ENCODE data around the gene GABRG3.

The GABRG3 gene

GRCh38 chr15:27127815-27128570, 157.0 kb downstream of the GABRG3 start:
- in situ Hi-C loops (cut with MboI; ENCODE audit: low pct_unique_long_range_greater_than_20kb, low sequenced_read_pairs, unreplicated experiment) = no loop called here
- no peak for DNase-seq (ENCODE audit: low spot score)
- no peak for TF ChIP-seq CTCF (IDR thresholded peaks at IDR 0.05; ENCODE audit: extremely low read depth, insufficient read depth, missing control alignments)

GRCh38 chr15:27133249-27133648, 162.3 kb downstream of the GABRG3 start:
- DNase-seq (ENCODE audit: low spot score) = no peak
- in situ Hi-C loops (cut with MboI; ENCODE audit: low pct_unique_long_range_greater_than_20kb, low sequenced_read_pairs, unreplicated experiment) = no loop called here
- TF ChIP-seq CTCF (IDR thresholded peaks at IDR 0.05; ENCODE audit: extremely low read depth, insufficient read depth, missing control alignments) = no peak

DNA sequence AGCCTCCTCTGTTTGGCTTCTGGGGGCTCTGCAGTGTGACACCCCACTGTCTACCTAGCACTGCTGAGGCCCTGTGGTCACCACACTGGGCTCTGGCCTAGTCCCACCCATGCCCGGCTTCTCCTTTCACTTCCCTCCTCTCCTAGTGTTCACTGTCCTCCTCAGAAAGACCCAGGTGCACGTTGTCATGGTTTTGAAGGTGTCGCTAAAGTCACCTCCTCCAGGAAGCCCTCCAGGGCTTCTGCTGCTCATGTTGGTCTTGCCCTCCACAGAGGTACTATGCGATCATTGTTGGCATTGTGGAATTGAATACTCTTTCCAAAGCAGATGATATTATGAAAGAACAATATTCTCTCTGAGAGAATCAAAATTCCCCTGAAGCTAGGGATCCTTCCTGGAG, 163.5 kb downstream of the GABRG3 start:
- no peak for DNase-seq (ENCODE audit: low spot score)
- in situ Hi-C loops (cut with MboI; ENCODE audit: low pct_unique_long_range_greater_than_20kb, low sequenced_read_pairs, unreplicated experiment) = no loop called here
- TF ChIP-seq CTCF (IDR thresholded peaks at IDR 0.05; ENCODE audit: extremely low read depth, insufficient read depth, missing control alignments) = no peak

GRCh38 chr15:27135151-27135550, 164.2 kb downstream of the GABRG3 start:
- in situ Hi-C loops (cut with MboI; ENCODE audit: low pct_unique_long_range_greater_than_20kb, low sequenced_read_pairs, unreplicated experiment) = no loop called here
- no peak for DNase-seq (ENCODE audit: low spot score)
- no peak for TF ChIP-seq CTCF (IDR thresholded peaks at IDR 0.05; ENCODE audit: extremely low read depth, insufficient read depth, missing control alignments)

GRCh38 chr15:27137127-27137526, 166.1 kb downstream of the GABRG3 start:
- in situ Hi-C loops (cut with MboI; ENCODE audit: low pct_unique_long_range_greater_than_20kb, low sequenced_read_pairs, unreplicated experiment) = no loop called here
- no peak for DNase-seq (ENCODE audit: low spot score)
- no peak for TF ChIP-seq CTCF (IDR thresholded peaks at IDR 0.05; ENCODE audit: extremely low read depth, insufficient read depth, missing control alignments)

- TF ChIP-seq CTCF (IDR thresholded peaks at IDR 0.05; ENCODE audit: extremely low read depth, insufficient read depth, missing control alignments) = no peak
- DNase-seq (ENCODE audit: low spot score) = no peak
- in situ Hi-C loops (cut with MboI; ENCODE audit: low pct_unique_long_range_greater_than_20kb, low sequenced_read_pairs, unreplicated experiment) = no loop called here
Measured at GRCh38 chr15:27165590-27165989, 194.6 kb downstream of the GABRG3 start.
